Left renal pelvis (tissue), 4 donors: ENCODE data around the gene TEX19. TPM values are rescaled to one million over a fixed set of nuclear protein-coding genes. Genes with fewer than 3 reads are reported as not detected.

Experiments
- DNase-seq, 4 donors: peaks; one replicate each; pipeline ENCODE4 v3.0.0-alpha.2; 2013; ENCODE audit warnings: low read depth in 4 of 4, low spot score in 3 of 4
- polyA plus RNA-seq, 4 donors: library from polyadenylated mRNA; unstranded; fragments of 120-200 nt; gene quantifications; one replicate each; pipeline ENCODE4 v1.2.1, GENCODE V29; 2013; ENCODE audit not compliant: insufficient read length in 4 of 4

The TEX19 gene
- polyA plus RNA-seq, 4 donors: 0.09 TPM; not detected in 3

DNA sequence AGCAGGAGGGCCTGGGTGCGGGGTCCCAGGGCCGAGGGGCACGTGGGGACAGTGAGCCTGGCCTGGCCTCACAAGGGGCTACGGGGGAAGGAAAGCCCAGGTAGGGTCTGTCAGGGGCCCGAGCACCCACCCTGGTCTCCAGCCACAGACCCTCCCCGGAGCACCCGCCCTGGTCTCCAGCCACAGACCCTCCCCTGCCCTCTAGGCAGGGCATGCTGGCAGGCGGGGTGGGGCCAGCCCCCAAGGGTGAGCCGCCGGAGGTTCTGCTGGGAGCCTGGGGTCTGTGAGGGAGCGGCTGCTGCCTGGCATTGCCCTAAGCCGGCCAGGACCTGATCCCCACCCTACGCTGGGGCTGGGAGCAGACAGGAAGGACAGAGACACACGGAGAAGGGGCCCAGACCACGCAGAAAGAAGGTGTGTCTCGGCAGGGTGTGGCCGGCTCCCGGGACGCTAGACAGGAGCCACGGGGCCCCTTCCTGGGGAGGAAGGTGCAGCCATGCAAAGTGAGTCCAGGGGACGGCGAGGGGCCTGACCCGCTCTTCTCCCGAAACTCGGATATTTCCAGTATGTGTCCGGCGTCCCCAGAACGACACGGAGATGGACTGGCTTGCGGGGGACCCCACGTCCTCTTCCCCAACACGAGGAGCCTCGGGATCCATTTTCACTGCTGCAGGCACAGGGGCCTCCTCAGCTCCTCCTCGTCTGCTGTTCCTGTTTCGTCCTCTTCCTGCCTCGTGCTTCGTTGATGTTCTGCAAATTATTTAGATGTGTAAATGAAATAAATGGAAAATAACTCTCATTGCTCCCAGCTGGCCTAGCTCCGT, 28.0 kb downstream of the TEX19 start:
- DNase-seq: no peak

DNA sequence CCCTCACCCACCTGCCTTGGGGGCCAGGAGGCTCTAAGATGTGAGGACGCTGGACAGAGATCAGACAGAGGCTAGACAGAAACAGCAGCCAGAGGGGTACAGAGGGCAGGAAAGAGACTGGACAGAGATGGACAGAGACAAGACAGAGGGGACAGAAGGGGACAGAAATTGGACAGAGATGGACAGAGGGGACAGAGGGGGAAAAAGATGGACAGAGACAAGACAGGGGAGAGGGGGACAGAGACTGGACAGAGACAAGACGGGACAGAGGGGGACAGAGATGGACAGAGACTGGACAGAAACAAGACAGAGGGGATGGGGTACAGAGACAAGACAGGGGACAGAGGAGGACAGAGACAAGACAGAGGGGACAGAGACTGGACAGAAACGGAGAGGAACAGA, 28.7 kb downstream of the TEX19 start:
- no peak for DNase-seq

DNA sequence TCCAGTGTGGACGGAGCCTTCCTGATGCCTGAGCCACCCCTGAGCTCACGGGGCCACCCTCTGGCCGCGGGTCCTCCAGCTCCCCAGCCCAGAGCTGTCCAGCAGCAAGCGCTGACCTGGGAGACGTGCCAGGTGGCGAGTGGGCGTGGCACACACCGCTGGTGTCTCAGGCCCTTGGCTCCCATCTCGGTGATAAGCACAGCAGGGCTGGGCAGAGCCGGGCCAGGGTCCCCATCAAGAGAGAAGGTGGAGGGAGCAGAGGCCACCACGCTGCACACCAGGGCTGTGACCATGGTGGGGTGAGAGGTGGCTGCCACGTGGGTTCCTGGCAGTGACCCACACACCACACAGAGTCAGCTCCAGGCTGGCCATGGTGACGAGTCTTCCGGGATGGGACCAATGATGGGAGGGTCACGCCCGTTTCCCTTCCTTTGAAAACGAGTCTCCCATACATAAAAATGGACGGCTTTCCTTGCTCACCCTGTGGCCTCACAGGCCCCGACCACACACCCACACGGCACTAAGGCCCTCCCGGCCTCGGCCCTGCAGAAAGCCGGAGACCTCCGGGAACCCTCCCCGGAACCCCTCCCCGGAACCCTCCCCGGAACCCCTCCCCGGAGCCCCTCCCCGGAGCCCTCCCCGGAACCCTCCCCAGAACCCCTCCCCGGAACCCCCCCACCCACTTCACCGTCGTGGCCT, 29.3 kb downstream of the TEX19 start:
- no peak for DNase-seq

DNA sequence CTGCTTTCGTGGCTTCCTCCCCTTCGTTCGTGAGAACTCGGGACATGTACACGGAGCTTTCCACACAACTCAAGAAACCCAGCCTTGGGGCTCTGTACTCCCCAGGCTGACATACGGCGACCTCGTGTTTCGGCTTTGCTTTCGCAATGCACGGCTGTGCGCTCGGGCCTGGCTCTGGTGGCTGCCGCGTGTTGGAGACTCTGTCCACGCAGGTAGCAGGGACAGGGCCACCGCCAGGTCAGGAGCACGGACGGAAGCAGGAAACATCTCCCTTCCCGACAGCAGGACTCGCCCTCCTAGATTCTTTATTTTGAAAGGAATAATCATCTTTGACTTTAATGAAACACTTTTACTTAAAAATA, 29.9 kb downstream of the TEX19 start:
- no peak for DNase-seq

DNA sequence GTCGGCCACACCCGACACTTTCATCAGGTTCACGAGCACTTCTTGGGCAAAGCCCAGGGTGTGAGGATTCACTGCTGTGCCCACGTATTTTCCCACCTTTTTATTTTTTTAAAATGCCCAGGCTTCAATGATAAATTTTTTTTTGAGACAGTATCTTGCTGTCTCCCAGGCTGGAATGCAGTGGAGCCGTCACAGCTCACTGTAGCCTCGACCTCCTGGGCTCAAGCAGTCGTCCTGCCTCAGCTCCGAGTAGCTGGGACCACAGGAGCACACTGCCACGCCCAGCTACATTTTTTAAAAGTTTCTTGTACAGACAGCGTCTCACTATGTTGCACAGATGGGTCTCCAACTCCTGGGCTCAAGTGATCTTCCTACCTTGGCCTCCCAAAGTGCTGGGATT, 30.3 kb downstream of the TEX19 start:
- no peak for DNase-seq

DNA sequence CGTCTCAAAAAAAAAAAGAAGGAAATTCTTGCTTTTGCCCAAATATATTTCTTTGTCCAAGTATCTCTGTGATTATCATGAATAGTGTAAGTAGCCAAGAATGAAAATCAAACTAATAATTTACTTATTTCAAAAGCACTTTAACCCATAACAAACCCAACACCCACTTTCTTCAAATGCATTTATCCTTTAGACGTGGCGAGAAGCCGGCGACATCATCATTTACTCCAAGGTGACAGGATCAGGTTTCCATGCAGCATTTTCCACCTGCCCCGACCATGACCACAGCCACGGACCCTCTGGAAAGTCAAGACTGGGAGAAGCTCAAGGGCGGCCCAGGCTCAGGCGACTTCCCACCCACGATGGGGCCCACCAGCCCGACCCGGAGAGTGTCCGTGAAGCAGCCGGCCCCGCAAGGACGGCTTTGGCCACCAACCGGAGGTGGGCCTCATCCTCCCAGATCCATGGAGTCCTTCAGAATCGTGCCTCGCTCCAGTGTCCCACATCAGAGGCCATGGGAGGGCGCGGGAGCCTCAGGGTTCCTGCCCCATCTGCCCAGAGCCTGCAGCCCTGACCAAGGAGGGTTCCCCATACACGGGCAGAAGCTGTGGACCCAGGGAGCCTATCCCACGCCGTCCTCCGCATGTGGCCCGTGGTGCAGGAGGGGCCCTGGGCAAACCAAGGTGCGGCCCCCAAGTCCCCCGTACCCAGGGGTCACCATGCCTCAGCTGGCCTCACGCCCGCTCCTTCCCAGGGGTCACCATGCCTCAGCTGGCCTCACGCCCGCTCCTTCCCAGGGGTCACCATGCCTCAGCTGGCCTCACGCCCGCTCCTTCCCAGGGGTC, 31.2 kb downstream of the TEX19 start:
- no peak for DNase-seq

DNA sequence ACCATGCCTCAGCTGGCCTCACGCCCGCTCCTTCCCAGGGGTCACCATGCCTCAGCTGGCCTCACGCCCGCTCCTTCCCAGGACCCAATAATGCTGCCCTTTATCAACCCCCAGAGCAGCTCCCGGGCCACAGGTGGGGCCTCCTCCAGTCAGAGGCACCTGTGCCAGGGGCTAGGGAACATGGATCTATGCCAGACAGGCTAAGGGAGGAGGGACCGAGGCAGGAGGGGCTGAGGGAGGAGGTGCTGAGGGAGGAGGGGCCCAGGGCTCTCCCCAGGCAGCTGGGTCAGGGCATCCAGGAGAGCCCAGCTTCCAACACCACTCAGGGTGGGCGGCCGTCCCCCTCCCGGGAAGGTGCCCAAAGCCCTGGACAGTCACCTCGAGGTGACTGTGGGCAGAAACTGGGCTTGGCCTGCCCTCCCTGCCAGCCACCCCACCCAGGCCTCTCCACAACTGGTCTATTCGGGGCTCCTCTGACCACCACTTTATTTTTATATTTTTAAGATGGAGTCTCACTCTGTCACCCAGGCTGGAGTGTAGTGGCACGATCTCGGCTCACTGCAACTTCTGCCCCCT, 31.9 kb downstream of the TEX19 start:
- no peak for DNase-seq

DNA sequence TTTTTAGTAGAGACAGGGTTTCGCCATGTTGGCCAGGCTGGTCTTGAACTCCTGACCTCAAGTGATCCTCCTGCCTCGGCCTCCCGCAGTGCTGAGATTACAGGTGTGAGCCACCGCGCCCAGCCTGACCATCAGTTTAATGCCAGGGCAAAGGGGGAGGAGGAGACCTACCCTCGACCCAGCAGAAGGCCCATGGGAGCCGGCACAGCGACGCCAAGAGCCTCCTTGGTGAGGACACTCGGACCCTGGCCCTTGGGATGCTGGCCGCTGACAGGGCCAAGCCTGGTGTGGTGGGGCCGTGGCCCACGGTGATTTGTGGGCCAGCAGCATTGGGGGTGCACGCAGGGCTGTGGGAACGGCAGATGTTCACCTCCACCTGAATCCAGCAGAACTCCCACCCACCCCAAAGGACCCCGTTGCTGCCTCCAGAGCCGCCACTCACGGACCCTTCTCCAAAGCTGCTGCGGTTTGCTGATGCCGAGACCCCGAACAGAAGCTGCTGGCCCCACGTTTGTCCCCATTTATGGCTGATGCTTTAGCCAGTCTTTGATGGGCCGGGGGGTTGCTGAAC, 32.5 kb downstream of the TEX19 start:
- DNase-seq: no peak

DNA sequence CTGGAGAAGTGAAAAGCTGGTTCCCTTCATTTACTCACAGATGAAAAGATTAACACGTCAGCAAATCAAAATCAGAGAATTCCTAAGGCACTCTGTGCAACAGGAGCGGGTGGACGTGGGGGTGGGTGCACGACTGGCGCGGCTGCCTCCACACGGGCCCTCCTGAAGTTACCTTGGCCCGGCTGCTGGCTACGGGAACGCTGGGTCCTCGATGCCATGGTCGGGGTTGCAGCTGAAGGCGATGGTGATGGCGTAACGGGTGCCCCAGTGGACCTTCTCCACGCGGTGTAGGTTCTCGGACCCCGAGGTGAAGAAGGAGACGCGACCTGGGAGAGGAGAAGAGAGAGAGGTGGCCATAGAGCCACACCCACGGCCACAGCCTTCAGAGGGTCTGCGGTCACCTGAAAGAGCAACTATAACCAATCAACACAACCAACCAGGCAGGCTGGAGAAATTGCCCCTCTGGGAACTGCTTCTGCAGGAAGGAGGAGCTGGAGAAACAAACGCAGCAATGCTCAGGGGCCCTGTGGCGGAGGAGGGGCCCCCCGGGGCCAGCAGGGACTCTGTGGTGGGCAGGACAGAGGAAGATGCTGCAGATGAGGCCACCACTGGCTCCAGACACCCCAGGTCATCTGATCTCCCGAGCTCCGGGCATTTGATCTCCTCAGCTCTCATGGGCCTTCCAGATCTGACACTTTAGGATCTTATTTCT, 33.3 kb downstream of the TEX19 start:
- DNase-seq: no peak

DNA sequence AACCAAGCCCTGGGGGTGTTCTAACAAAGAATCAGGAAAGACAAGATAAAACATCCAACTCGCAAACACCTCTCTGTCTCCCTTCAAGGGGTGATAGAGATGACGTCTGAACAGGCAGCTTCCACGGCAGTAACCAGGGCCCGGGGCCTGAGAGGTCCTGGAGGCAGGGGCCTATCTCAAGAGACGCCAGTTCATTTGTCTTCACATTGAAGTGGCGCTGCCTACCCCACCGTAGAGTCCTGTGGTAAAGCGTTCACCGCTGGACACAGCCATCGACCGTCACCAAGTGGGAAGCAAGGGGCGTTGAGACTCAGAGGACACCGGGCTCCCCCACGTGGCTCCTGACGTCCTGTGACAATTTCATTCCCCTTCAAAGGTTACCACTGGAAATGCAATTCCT, 33.9 kb downstream of the TEX19 start:
- DNase-seq: no peak

DNA sequence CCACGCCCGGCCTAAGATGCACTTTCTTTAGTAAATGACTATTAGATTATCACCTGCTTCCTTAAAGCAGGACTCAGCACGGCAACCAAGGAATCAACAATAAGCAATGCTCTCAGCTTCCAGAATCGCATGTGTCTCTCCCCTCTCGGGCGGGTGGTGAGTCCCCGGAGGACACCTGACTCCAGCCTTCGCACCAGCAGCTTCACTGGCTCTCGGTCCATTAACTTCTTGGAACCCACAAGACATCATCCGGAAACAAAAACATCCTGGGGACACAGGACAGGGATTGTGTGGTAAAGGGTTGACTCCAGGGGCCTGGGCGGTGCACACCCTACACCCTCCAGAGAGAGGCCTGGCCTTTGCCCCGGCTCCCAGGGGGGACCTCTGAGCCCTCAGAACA, 35.2 kb downstream of the TEX19 start:
- no peak for DNase-seq

DNA sequence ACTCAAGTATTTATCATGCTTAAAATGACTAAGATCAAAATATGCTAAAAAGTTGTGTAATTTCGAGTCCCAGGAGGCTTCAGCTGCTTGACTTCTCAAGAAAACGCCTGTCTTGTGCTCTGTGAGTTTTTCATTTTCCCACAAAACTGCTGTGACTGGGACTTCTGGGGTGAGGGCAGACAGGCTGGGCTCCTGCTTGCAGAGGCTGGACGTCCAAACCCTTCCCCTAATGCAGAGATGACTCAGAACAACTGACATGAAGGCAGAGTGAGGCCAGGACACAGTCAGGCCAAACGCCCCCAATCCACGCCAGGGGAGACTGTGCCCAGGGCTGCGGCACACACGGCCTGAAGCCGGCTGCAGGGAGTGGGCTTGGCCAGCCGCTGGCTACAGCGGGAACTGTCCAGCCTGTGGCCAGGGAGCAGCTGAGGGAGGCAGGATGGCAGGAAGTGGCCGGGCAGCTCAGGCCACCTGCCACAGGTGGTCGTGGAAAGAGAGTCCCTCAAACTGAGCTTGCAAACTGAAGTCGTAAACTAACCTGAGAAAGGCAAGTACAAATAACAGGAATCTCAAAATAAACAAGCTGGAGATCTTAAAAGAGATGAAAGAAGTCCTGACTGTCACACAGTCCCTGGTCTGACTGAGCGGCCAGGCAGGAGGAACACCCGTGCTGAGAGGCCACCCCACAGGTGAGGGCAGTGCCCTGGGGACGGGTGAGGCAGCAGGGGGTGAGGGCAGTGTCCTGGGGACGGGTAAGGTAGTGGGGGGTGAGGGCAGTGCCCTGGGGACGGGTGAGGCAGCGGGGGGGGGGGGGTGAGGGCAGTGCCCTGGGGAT, 37.8 kb downstream of the TEX19 start:
- no peak for DNase-seq

DNA sequence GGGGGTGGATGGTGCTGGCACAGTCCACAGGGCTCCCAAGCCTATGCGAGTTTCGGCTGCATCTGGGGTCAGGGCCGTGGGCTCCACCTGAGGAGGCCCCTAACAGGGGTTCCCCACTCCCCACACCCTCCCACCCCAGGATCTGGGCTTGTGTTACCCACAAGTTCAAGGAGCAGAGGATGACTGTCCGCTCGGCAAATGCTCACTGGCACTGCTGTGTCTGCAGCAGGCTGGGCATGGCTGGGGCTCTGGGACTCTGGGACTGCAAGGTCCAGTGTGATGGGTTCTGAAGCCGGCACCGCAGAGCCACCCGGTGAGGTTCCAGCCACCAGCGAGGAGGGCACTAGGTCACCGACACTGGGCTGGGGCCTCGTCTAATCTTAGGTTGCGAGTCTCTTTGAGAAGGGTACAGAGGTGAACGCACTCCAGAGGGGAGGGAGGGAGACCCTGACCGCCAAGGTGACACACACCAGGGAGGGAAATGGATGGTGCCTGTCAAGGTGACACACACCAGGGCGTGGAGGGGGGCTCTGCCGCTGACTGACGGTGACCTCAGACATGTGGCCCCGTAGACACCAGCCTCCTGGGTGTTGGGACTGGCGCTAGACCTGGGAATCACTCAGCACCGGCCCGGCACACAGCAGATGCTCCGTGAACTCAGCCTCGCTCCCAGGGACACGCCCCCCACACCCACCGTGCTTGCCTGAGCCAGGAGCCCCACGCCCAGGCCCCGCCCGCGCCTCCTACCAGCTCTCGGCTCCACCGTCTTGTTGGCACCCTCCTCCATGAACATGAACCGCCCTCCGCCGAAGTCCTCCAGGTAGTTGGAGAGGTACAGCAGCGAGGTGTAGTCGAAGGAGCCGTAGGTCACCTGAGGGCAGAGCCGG, 38.6 kb downstream of the TEX19 start:
- DNase-seq: no peak

DNA sequence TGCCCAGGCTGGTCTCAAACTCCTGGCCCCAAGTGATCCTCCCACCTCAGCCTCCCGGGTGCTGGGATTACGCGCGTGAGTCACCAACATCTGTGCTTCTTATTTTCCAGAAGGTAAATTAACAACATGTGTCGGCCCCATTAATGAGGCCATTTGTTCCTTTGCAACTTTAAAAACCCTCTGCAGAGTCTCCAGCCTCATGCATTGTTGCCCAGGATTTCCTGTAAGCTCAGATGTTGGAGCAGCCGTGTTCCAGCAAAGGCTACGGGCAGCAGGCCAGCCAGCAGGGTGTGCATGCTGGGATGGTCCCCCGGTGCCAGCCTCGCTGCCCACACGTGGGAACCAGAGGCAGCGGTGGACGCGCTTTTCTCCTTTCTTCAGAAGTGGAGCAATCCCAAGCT, 40.0 kb downstream of the TEX19 start:
- DNase-seq: no peak

DNA sequence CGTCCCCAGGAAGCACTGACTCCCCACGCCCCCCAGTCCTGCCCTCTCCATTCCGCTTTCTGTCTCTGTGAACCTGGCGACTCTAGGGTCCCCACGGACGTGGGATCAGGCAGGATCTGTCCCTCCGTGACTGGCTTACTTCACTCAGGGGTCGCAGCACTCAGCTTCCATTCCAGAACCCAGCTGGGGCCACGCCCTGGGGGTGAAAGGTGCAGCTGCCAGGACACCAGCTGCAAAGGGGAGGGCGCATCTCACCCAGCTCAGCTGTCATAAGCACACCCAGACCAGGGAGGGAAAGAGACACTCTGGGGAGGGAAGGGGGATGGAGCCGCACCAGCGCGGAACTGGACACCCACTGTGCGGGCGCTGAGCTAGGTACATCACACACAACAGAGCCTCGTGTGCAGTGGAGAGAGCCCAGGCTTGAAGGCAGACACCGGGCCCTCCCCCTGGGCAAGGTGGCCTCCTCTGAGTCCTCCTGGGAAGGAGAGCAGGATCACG, 40.6 kb downstream of the TEX19 start:
- DNase-seq: no peak

DNA sequence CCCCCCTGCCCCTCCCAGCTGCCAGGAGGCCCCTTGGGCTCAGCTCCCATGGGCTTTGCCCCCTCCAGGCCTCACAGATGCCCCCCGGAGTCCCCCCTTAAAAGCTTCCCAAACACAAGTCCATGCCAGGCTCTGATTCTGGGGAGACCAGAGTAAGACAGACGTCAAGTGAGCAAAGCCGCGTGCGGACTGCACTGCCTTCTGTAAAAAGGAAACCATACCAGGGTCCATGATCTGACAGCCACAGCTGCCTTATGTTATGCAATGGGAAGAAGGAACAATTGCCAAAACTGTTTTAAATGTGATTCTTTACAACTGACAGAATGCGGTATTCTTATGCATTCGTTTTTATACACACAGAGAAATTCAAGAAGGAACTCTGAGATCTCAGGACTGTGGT, 41.2 kb downstream of the TEX19 start:
- no peak for DNase-seq

DNA sequence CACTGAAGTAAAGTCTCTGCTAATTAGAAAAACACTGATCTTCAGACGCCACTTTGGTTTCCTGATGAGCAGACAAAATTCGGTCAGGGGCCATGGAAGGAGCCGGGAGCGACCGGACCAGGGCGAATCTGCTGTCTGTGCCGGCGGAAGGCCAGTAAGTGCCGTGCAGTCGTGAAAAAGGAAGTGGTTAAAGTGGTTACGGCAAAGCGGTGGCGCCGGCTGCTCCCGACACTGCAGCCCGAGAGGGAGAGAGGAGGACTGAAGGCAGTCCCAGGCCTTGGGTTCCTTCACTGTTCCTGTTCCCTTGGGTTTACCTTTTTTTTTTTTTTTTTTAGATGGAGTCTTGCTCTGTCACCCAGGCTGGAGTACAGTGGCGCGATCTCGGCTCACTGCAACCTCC, 41.8 kb downstream of the TEX19 start:
- no peak for DNase-seq

DNA sequence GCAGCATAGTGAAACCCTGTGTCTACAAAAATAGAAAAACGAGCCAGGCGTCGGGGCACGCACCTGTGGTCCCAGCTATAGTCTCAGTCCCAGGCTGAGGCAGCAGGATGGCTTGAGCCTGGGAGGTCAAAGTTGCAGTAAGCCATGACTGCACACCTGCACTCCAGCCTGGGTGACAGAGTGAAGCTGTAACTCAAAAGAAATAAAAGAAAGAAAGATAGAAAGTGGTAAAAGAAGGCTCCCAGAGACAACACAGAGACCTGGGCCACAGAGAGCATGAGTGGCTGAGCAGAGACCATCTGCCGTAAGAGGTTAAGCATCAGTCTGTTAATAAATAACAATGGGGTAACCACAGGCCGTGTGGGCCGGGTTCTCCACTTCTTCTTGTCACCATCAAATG, 43.8 kb downstream of the TEX19 start:
- DNase-seq: no peak
